Measurements from ENCODE around the gene TSGA10IP. TPM values are rescaled to one million over a fixed set of nuclear protein-coding genes. Genes with fewer than 3 reads are reported as not detected.

The TSGA10IP gene
- total RNA-seq, 1 donor from 2014 or later: not detected

GRCh38 chr11:65934014-65934413 is 11.3 kb upstream of the TSGA10IP start:
- no peak overlapping the region for H3K4me3 ChIP-seq (ENCODE audit: low read depth, low read length)
- H3K27me3 ChIP-seq (ENCODE audit: control insufficient read depth, insufficient read depth, low read length): no peaks in the 10 kb centered on the region
- no peaks in the 10 kb centered on the region for H3K36me3 ChIP-seq (ENCODE audit: control insufficient read depth, insufficient read depth, low read length)
- DNase-seq (ENCODE audit: low read depth): no peak
- TF ChIP-seq CTCF (IDR thresholded peaks at IDR 0.05; ENCODE audit: insufficient read depth, low read length, poor library complexity, severe bottlenecking): no peak

GRCh38 chr11:65937766-65938165 is 7.5 kb upstream of the TSGA10IP start:
- no peak for DNase-seq (ENCODE audit: low read depth)
- H3K4me3 ChIP-seq (ENCODE audit: low read depth, low read length): no peak overlapping the region
- no peak for TF ChIP-seq CTCF (IDR thresholded peaks at IDR 0.05; ENCODE audit: insufficient read depth, low read length, poor library complexity, severe bottlenecking)
- no peaks in the 10 kb centered on the region for H3K36me3 ChIP-seq (ENCODE audit: control insufficient read depth, insufficient read depth, low read length)
- no peaks in the 10 kb centered on the region for H3K27me3 ChIP-seq (ENCODE audit: control insufficient read depth, insufficient read depth, low read length)

- no peak for TF ChIP-seq CTCF (IDR thresholded peaks at IDR 0.05; ENCODE audit: insufficient read depth, low read length, poor library complexity, severe bottlenecking)
- no peaks in the 10 kb centered on the region for H3K27me3 ChIP-seq (ENCODE audit: control insufficient read depth, insufficient read depth, low read length)
- no peak for DNase-seq (ENCODE audit: low read depth)
- H3K4me3 ChIP-seq (ENCODE audit: low read depth, low read length): no peak overlapping the region
- no peaks in the 10 kb centered on the region for H3K36me3 ChIP-seq (ENCODE audit: control insufficient read depth, insufficient read depth, low read length)
Measured at GRCh38 chr11:65941720-65942310, 3.5 kb upstream of the TSGA10IP start.

- DNase-seq (ENCODE audit: low read depth): no peak
- Histone ChIP-seq H3K36me3 (ENCODE audit: control insufficient read depth, insufficient read depth, low read length) (no peaks in the 10 kb centered on the region), H3K4me3 (ENCODE audit: low read depth, low read length) (no peak overlapping the region), H3K27me3 (ENCODE audit: control insufficient read depth, insufficient read depth, low read length) (no peaks in the 10 kb centered on the region)
- TF ChIP-seq CTCF (IDR thresholded peaks at IDR 0.05; ENCODE audit: insufficient read depth, low read length, poor library complexity, severe bottlenecking): no peak
Measured at GRCh38 chr11:65942531-65942930, 2.7 kb upstream of the TSGA10IP start.

GRCh38 chr11:65944191-65944590 is 1.1 kb upstream of the TSGA10IP start:
- H3K27me3 ChIP-seq (ENCODE audit: control insufficient read depth, insufficient read depth, low read length): no peaks in the 10 kb centered on the region
- no peak overlapping the region for H3K4me3 ChIP-seq (ENCODE audit: low read depth, low read length)
- TF ChIP-seq CTCF (IDR thresholded peaks at IDR 0.05; ENCODE audit: insufficient read depth, low read length, poor library complexity, severe bottlenecking): no peak
- no peaks in the 10 kb centered on the region for H3K36me3 ChIP-seq (ENCODE audit: control insufficient read depth, insufficient read depth, low read length)
- no peak for DNase-seq (ENCODE audit: low read depth)

- H3K4me3 ChIP-seq (ENCODE audit: low read depth, low read length): no peak overlapping the region
- DNase-seq (ENCODE audit: low read depth): no peak
- TF ChIP-seq CTCF (IDR thresholded peaks at IDR 0.05; ENCODE audit: insufficient read depth, low read length, poor library complexity, severe bottlenecking): no peak
- H3K27me3 ChIP-seq (ENCODE audit: control insufficient read depth, insufficient read depth, low read length): no peaks in the 10 kb centered on the region
- no peaks in the 10 kb centered on the region for H3K36me3 ChIP-seq (ENCODE audit: control insufficient read depth, insufficient read depth, low read length)
Measured at GRCh38 chr11:65944767-65945166, 513 bp upstream of the TSGA10IP start.

Data from kidney epithelial cell (primary cell).